ENCODE results near the gene EIF2S1.
"Not testable (repeated sequence)": the region's sequence is repeated elsewhere in the genome, so short reads cannot be mapped to it uniquely, and the experiment has no call there.

Gene EIF2S1

GRCh38 chr14:67359775-67360469 lies at the start of gene EIF2S1, which contains the start of gene ATP6V1D:
EIF2S1 (plus strand) TSS chr14:67360328; CDS start chr14:67364768, 4,440 bp downstream.
ATP6V1D (minus strand) TSS chr14:67359804; CDS start chr14:67359698, 106 bp downstream.
- DNase-seq (ENCODE audit: low read depth, low spot score), result peak; percentile 96
- peak within 1 kb of the TSS; percentile 97 for H3K4me3 ChIP-seq (ENCODE audit: low read depth, low read length)
- peak; percentile 79 for TF ChIP-seq CTCF (IDR thresholded peaks at IDR 0.05; ENCODE audit: insufficient read depth, low read length, missing control alignments)
- ChIA-PET CTCF (interaction anchor here (0.7 to 5.3 kb wide), 48 partner anchors 8 to 735 kb away, joined by 3 to 58 read pairs (median 4); no protein-coding TSS in a partner anchor), POLR2A (interaction anchor here (0.6 to 1.3 kb wide), 4 partner anchors 10 to 735 kb away, joined by 3 to 4 read pairs (median 3); no protein-coding TSS in a partner anchor)

- CTCF ChIA-PET, result interaction anchor here (1.0 to 2.1 kb wide), 4 partner anchors 26 to 145 kb away, joined by 3 to 6 read pairs (median 4); partner anchors contain the start of gene EIF2S1
- no peak overlapping the region for H3K4me3 ChIP-seq (ENCODE audit: low read depth, low read length)
- POLR2A ChIA-PET, result no interaction called here
- DNase-seq (ENCODE audit: low read depth, low spot score), result no peak
- no peak for TF ChIP-seq CTCF (IDR thresholded peaks at IDR 0.05; ENCODE audit: insufficient read depth, low read length, missing control alignments)
These were observed 48.3 kb upstream of the EIF2S1 start for GRCh38 chr14:67311868-67312267.

GRCh38 chr14:67313153-67313552 lies 47.0 kb upstream of the EIF2S1 start:
- no peak for DNase-seq (ENCODE audit: low read depth, low spot score)
- POLR2A ChIA-PET, result no interaction called here
- no peak overlapping the region for H3K4me3 ChIP-seq (ENCODE audit: low read depth, low read length)
- TF ChIP-seq CTCF (IDR thresholded peaks at IDR 0.05; ENCODE audit: insufficient read depth, low read length, missing control alignments), result no peak
- CTCF ChIA-PET, result interaction anchor here (1.6 kb wide), 1 partner anchor 20 kb away, joined by 4 read pairs; no protein-coding TSS in a partner anchor

DNA sequence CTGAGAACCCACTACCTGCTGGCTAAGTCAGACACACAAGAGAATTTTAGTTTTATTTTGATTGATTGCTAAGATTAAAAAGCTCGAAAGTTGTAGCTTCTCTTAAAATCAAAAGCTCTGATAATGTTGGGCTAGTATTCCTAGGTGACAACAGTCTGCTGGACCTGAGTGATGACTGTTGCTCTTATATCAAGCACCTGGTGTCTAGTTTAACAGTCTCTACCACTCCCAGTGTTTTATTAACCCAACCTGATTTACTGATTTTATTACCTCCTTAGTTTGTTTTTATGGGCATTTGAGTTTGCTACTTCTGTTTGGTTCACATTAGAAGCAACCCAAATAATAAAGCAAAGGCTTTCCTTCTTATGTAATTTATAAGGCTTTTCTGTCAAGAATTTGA lies 42.3 kb upstream of the EIF2S1 start:
- ChIA-PET POLR2A (no interaction called here), CTCF (interaction anchor here (0.6 to 2.7 kb wide), 3 partner anchors 13 to 152 kb away, joined by 3 to 15 read pairs (median 5); no protein-coding TSS in a partner anchor)
- no peak for DNase-seq (ENCODE audit: low read depth, low spot score)
- no peak overlapping the region for H3K4me3 ChIP-seq (ENCODE audit: low read depth, low read length)
- no peak for TF ChIP-seq CTCF (IDR thresholded peaks at IDR 0.05; ENCODE audit: insufficient read depth, low read length, missing control alignments)

DNA sequence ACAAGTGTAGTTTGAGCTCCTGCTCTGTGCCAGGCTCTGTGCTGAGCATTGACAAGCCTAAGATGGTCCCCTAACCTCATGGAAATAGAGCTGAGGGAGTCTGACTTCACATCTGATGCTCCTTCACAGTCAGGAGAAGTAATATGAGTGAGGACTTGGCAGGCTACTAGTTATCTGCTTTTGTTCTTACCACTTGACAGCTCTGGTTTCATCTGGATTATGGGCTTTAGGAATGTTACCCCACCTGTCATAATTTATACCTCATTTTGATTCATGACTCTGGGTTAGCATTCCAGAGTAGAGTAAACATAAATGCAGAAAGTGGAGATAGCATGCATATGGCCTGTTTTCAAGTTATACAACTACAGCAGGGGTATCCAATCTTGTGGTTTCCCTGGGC lies 41.0 kb upstream of the EIF2S1 start:
- TF ChIP-seq CTCF (IDR thresholded peaks at IDR 0.05; ENCODE audit: insufficient read depth, low read length, missing control alignments), result no peak
- H3K4me3 ChIP-seq (ENCODE audit: low read depth, low read length), result no peak overlapping the region
- CTCF ChIA-PET, result interaction anchor here (1.4 to 2.7 kb wide), 5 partner anchors 17 to 153 kb away, joined by 3 to 15 read pairs (median 7); partner anchors contain the start of genes ATP6V1D and EIF2S1
- DNase-seq (ENCODE audit: low read depth, low spot score), result no peak
- POLR2A ChIA-PET, result interaction anchor here (0.6 kb wide), 1 partner anchor 59 kb away, joined by 3 read pairs; no protein-coding TSS in a partner anchor

GRCh38 chr14:67329666-67330065 lies 30.5 kb upstream of the EIF2S1 start:
- CTCF ChIA-PET; H3K4me3 ChIP-seq (ENCODE audit: low read depth, low read length); POLR2A ChIA-PET; DNase-seq (ENCODE audit: low read depth, low spot score): not testable (repeated sequence)

All from AG04449 (cell line).